ENCODE measurements around the gene INSL3.
"Not testable (repeated sequence)": the region's sequence is repeated elsewhere in the genome, so short reads cannot be mapped to it uniquely, and the experiment has no call there.

INSL3 gene

DNA sequence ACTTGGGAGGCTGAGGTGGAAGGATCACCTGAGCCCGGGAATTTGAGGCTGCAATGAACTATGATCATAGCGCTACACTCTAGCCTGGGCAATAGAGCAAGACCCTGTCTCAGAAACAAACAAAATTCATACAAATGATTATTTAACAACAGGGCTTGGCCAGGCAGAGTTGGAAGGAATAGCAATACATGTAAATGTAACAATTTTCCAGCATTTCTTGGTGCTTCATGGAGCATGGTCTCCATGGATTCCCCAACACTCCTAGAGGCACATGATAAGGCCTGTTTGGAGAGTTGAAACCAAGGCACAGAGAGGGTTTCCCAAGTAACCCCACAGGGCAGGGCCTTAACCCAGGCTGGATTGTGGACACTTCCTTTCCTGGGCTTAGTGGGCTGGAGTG is 10.2 kb downstream of the INSL3 start:
- DNase-seq: no peak

DNA sequence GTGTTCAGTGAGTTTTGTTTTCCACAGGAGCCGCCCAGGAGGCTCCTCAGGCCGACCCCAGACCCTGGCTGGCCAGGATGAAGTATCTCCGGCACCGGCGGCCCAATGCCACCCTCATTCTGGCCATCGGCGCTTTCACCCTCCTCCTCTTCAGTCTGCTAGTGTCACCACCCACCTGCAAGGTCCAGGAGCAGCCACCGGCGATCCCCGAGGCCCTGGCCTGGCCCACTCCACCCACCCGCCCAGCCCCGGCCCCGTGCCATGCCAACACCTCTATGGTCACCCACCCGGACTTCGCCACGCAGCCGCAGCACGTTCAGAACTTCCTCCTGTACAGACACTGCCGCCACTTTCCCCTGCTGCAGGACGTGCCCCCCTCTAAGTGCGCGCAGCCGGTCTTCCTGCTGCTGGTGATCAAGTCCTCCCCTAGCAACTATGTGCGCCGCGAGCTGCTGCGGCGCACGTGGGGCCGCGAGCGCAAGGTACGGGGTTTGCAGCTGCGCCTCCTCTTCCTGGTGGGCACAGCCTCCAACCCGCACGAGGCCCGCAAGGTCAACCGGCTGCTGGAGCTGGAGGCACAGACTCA is 13.5 kb downstream of the INSL3 start:
- DNase-seq: no peak

DNA sequence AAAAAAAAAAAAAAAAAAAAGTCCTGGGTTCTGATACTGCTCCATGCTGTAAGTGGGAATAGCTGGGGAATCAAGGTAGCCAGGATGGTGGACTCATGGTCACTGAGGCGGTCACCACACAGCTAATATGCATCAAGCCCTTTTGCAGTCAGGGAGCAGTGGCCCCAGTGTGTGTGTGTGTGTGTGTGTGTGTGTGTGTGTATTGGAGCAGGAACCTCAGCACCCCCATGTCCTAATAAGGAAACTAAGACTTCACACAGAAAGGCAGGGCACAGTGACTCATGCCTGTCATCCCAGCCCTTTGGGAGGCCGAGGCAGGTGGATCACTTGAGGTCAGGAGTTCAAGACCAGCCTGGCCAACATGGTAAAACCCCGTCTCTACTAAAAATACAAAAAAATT is 14.4 kb downstream of the INSL3 start:
- DNase-seq: no peak

DNA sequence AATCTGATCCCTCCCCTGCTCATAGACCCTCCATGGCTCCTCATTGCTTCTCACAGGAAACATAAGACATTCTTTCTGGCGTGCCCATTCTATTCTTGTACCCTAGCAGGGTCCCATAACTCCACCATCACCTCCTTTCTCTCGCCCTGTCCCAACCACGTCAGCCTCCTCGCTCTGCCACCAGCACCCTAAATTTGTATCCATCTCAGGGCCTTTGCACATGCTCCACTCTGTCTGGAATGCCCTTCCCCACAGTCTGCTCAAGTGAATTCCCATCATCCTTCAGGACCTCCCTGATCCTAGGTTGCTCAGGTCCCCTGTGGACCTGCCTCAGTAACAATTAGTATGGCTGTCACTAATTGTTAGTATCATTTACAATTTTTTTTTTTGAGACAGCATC is 15.9 kb downstream of the INSL3 start:
- no peak for DNase-seq

DNA sequence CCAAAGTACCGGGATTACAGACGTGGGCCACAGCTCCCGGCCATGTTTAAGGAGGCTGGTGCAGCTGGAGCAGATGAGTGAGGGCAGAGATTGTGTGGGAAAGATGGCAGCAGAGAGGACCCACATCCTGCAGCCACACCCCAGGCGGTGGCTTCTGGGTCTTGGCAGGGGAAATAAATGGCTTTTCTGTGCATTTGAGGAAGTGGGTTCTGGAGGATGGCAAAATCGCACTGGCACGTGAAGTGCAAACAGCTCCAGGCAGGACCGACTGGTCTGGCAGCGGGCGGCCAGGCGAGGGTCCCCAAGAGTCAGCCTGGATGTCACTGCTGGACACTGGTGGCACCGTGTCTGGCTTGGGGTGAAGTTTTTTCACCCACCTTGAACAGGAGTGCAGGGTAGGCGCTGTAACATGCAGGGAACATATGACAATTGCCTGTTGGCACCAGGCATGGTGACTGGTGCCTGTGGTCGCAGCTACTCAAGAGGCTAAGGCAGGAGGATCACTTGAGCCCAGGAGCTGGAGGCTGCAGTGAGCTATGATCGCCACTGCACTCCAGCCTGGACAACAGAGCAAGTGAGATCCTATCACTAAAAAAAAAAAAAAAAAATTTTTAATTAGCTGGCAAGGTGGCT is 17.9 kb downstream of the INSL3 start:
- peak; percentile 78 for DNase-seq

DNA sequence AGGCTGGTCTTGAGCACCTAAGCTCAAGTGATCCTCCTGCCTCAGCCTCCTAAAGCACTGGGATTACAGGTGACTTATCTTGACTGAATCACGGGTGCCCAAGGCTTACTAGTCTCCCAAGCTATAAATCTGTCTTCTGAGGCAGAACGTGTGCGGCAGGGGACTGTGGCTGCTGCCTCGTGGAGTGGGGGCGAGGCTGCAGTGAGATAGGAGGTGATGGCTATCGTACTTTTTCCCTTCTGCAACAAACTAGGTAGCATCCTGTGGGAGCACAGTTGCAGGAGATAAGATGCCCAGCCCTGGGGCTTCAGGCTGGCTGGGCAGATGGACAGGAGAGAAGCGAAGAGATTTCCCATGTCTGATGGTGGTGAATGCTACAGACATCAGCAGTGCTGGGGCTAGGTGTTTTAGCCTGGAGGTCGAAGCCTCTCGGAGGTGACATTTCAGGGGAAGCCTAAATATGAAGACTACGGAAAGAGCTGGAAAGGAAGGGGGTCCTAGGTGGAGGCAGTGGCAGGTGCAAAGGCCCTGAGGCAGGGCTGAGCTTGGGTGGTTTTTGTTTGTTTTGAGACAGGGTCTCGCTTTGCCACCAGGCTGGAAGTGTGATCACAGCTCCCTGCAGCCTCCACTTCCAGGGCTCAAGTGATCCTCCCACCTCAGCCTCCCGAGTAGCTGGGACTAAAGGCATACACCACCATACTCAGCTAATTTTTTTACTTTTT is 19.0 kb downstream of the INSL3 start:
- DNase-seq: no peak

DNA sequence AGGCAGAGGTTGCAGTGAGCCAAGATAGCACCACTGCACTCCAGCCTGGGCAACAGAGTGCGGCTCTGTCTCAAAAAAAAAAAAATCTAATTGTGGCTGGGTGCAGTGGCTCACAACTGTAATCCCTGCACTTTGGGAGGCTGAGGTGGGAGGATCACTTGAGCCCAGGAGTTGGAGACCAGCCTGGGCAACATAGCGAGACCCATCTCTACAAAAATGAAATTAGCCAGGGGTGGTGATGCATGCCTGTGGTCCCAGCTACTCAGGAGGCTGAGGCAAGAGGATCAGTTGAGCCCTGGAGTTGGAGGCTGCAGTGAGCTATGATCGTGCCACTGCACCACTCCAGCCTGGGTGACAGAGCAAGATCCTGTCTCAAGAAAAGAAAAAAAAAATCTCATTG is 22.7 kb downstream of the INSL3 start:
- not testable (repeated sequence) for DNase-seq

DNA sequence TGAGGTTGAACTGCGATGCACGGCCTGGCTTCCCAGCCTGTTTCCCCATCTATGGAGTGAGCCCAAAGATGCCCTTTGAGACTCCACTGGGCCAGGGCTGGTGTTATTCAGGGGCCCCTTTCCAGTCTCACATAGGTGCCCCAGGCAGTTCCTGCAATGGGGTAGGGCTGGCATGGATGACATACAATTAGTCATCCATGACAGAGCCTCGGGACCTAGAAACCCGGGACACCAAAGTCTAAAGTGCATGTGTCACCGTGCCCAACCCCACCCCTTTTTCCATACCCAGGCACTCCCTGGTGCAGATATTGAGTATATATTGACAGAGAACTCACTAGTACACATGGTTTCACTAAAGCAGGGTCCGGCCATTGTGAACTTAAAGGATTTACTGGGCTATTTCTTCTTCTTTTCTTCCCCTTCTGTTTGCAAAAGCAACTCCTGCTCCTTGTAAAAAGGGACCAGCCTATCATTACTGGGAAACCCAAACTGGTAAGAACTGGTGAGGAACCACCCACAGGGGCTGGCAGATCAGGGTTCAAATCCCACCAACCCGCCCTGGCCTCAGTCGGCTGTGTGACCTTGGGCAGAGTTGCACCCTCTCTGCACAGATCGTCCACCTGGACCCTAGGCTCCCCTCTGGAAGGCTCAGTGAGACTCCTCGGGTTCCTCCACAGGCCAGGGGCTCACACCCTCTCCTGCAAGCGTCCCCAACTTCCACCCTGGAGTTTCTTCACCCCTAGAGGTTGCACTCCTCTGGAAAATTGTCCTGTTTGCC is 23.7 kb downstream of the INSL3 start:
- peak; percentile 60 for DNase-seq

DNA sequence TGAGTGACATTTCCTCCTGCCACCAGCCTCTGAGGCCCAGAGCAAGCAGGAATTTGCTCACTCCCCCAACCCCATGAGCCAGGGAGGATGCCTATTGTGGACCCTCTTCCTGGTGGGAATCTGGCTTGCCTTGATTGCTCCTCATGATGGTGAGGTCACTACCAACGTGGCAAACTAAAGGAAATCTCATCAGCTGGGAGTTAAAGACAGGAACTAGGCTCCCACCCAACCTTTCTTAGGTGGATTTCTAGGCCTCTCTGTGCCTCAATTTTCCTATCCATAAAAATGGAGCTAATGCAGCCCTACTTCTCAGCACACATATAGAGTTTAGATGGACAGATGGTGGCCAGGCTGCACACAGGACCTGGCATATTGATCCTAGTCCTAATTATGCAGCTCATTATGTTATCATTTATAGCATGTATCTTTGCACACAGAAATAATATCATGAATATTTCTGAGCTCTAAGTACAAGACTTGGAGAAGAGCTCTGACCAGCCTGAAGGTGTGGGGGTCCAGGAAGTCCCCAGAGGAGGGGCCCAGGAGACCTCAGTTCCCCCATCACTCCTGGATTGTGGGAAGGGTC is 24.4 kb downstream of the INSL3 start:
- DNase-seq: no peak

DNA sequence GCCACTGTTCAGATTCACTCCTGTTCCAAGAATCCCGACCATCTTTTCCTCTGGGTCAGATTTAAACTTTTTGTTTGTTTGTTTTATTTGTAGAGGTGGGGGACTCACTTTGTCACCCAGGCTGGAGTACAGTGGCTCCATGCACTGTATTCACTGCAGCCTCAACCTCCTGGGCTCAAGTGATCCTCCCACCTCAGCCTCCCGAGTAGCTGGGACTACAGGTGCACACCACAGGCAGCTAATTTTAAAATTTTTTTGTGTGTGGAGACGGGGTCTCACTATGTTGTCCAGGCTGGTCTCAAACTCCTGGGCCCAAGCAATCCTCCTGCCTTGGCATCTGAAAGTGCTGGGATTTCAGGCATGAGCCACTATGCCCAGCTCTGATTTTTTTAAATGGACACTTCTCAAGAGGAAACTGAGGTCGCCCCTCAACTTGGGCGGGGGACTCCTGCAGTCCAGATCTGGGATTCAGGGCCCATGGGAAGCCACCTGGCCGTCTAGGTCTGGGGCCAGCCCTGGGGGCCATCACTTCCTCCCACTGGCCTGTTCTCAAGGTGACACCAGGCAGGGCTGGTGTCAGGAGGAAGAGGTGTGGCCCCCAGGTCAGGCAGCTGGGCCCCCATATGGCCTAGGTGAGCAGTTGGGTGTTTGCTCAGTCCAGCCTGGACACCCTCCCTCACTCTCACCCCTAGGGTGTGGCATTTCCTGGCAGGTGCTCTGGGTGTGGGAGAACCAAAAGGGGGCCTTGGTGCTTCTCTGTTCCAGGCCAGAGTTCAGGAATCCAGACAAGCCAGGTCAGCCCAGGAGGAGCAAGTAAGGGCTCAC is 25.1 kb downstream of the INSL3 start:
- no peak for DNase-seq

DNA sequence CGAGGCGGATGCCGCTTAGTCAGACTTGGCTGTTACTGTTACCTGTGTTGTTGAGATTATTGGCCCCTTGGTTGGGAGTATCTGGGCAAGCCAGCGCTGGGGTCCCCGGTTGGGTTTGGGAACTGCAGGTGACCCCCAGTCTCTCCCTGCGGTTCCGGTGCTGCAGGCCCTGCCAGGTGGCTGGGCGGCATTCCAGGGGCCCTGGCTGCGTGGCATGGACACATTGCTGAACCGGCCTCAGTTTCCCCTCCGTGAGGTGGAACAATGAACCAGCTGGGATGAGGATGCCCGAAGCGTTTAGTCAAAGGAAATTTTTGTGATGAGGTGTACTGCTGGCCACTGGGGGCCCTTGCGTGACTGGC is 25.8 kb downstream of the INSL3 start:
- DNase-seq: no peak

DNA sequence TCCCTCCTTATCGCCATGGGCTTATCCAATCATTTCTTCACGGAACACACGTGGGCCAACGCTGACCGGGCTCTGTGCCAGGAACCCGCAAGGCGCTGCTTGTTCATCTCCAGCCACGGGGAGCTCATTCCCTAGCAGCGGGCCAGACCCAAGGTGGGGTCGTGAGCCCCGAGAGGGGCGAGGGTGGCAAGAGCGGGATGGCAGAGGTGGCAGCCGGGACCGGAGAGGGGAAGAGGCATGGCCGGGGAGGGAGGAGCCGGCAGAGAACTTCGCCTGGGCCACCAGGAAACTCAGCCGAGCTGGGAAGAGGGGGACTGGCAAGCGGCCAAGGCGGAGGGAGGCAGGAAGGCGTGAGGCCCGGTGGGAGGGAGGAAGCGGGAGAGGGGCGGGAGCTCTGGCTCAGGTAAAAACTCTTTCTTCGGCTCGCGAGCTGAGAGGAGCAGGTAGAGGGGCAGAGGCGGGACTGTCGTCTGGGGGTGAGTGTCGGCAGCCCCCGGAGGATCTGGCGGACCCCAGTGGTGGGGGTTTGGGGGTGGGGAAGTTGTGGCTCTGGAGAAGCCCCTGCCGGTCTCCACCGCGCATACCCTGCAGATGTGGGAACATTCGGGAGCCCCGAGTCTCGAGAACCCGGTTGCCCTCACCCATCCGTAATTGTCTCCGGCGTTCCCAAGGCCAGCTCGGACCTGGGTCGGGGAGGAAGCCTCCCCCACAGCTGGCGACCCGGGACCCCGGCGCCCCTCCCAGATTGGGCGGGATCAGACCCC is 26.4 kb downstream of the INSL3 start, which contains the start of gene B3GNT3:
Gene B3GNT3, plus strand, starts transcription at position 408 of the 764 bp plus-strand sequence. CDS start 12,670 bp downstream, outside the sequence.
- peak; percentile 26 for DNase-seq

DNA sequence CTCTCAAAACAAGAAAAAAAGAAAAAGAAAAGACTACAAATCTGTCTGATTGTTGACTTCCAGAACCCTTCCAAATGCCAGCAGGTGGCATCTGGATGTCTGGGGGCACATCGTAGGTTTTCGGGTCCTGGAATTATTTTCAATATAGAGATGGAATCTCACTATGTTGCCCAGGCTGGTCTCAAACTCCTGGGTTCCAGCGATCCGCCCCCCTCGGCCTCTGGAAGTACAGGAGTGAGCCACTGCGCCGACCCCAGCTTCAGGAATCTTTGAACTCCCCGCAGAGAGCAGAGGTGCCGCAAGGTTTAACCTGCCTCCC is 26.9 kb downstream of the INSL3 start:
- no peak for DNase-seq

DNA sequence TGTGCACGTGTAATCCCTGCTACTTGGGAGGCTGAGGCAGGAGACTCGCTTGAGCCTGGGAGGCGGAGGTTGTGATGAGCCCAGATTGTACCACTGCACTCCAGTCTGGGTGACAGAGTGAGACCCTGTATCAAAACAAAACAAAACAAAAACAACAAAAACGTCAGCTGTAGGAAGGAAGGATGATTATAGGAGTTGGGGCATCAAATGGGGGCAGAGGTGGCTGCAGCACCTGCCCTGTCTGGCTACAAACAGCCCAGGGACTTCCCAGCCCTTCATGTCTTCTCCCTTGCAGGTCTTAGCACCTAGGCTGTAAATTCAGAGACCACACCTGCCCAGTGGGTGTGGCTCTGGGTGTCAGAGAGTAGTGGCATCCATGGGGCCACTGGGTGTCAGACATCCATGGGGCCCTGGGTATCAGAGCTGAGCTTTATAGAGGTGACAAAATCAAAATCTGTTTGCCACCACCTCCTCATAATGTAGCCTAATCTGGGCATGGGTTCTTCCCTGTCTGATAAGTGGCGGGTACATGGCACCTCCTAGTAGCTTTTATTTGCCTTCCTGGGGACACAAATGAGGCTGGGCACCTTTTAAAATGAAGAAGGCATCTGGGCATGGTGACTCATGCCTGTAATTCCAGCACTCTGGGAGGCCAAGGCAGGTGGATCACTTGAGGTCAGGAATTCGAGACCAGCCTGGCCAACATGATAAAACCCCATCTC is 31.1 kb downstream of the INSL3 start:
- no peak for DNase-seq

DNA sequence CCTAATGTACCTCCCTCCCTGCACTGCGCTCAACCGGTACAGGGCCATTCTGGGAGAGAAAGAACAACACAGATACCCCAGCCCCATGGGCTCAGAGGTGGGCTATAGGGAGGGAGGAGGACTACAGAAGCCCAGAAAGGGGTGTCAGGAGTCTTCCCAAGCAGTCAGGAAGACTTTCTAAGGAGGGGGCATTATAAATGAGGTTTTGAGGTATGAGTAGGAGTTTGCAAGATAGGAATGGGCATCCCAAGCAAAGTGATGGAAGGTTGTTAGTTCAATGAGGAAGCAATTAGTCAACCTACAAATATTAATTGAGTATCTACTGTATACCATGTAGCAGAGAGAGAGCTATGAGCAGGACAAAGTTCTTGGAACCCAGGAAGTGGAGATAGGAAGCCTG is 32.7 kb downstream of the INSL3 start:
- DNase-seq: no peak

DNA sequence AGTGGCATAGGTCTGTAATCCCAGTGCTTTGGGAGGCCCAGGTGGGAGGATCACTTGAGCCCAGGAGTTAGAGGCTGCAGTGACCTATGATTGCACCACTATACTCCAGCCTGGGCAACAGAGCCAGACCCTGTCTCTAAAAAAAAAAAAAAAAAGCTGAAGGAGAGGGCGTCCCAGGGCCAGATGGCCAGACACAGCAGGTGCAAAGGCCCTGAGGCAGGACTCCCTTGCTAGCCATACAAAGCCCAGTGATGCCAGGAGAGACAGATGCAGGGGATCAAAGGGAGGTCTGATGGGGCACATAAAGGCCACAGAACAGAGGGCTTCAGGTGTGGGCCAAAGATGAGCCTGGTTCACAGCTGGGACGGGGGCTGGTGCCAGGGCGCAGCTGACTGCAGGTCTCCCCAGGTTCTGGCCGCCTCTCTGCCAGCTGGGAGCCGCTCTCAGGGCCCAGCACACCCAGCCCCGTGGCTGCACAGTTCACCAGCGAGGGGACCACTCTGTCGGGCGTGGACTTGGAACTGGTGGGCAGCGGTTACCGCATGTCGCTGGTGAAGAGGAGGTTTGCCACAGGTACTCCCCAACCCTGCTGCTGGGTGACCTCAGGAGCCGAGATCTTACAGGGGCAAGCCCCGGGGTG is 33.9 kb downstream of the INSL3 start:
- DNase-seq: no peak

DNA sequence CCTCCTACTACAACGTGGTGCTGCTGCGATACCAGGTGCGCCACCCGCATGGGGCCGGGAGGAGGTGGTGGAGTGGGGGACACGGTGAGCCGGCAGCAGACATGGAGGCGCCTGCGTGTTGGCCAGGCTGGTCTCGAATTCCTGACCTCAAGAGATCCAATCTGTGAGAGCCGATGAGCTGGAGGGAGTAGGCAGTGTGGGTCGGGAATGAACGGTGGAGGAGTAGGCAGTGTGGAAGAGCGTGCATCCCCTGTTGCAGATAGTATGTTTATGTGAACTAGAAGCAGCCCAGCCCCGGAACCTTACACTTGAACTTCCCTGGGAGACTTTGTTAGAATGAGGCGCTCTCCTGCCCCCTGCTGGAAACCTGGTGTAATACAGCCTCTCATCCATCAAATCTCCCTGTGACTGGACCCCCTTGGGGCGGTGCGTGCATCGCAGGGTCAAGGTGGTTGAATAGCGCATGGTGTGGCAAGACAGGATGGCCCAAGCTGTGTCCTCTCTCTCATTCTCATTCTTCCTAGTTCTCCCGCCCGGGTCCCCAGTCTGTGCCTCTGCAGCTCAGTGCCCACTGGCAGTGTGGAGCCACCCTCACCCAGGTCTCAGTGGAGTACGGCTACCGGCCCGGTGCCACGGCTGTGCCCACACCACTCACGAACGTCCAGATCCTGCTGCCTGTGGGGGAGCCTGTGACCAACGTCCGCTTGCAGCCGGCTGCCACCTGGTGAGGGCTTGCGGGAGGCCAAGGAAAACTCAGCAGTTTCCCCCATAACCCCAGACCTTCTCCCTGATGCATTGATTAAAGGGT is 36.9 kb downstream of the INSL3 start:
- peak; percentile 68 for DNase-seq

DNA sequence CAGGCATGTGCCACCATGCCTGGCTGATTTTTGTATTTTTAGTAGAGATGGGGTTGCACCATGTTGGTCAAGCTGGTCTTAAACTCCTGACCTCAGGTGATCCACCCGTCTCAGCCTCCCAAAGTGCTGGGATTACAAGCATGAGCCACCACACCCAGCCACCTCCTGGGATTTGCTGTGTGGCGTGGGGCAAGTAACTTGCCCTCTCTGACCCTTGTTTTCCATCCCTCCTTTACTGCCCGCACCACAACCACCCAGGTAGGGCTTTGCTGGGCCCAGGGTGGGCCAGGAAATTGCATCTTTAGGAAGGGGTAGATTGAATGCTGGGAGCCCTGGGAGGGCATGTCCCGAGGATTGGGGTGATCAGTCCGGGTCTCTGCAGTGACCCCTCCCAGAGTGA is 37.6 kb downstream of the INSL3 start:
- DNase-seq: not testable (repeated sequence)

DNA sequence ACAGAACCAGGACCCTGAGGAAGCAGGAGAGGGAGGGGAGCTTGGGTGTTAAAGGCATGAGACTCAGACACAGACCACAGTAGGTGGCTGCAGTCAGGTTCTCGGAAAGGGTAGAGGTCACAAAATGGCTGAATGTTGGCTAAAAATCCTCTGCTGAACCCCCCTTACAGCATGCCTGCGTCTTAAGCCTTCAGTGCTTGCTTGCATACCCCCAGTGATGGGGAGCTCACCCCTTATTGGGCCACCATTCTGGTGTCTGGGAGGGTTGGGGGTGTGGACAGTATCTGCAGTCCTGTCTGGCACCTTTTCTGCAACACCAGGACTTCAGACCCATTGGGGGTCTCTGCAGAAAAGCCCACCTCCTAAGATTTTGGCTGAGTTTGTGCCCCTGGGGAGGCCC is 40.5 kb downstream of the INSL3 start:
- no peak for DNase-seq

Measured in inflammatory macrophage treated with lipopolysaccharide for 4 hours (primary cell).